ENCODE measurements around the gene INSR.

The INSR gene

GRCh38 chr19:7295912-7296536 is 1.8 kb upstream of the INSR start:
- DNase-seq (ENCODE audit: low spot score): no peak

GRCh38 chr19:7294558-7295212 is 471 bp upstream of the INSR start:
- DNase-seq (ENCODE audit: low spot score): peak; percentile 78

- DNase-seq (ENCODE audit: low spot score): no peak
These were observed 1.1 kb downstream of the INSR start for GRCh38 chr19:7292950-7293761.

- no peak for DNase-seq (ENCODE audit: low spot score)
These were observed 1.8 kb downstream of the INSR start for GRCh38 chr19:7292352-7292949.

- DNase-seq (ENCODE audit: low spot score): peak; percentile 75
These were observed 5.2 kb downstream of the INSR start for GRCh38 chr19:7288977-7289376.

GRCh38 chr19:7288131-7288530 is 6.1 kb downstream of the INSR start:
- no peak for DNase-seq (ENCODE audit: low spot score)

GRCh38 chr19:7287722-7288121 is 6.5 kb downstream of the INSR start:
- DNase-seq (ENCODE audit: low spot score): no peak

- DNase-seq (ENCODE audit: low spot score): no peak
These were observed 13.1 kb downstream of the INSR start for GRCh38 chr19:7280940-7281666.

- no peak for DNase-seq (ENCODE audit: low spot score)
These were observed 21.2 kb downstream of the INSR start for GRCh38 chr19:7272856-7273578.

GRCh38 chr19:7268705-7269098 is 25.5 kb downstream of the INSR start:
- no peak for DNase-seq (ENCODE audit: low spot score)

GRCh38 chr19:7267792-7268704 is 26.2 kb downstream of the INSR start:
- DNase-seq (ENCODE audit: low spot score): no peak

GRCh38 chr19:7266832-7267231 is 27.4 kb downstream of the INSR start:
- no peak for DNase-seq (ENCODE audit: low spot score)

- no peak for DNase-seq (ENCODE audit: low spot score)
These were observed 28.3 kb downstream of the INSR start for GRCh38 chr19:7265963-7266362.

GRCh38 chr19:7264858-7265257 is 29.4 kb downstream of the INSR start:
- no peak for DNase-seq (ENCODE audit: low spot score)

- no peak for DNase-seq (ENCODE audit: low spot score)
These were observed 30.7 kb downstream of the INSR start for GRCh38 chr19:7263521-7263920.

GRCh38 chr19:7263066-7263465 is 31.1 kb downstream of the INSR start:
- DNase-seq (ENCODE audit: low spot score): no peak

- DNase-seq (ENCODE audit: low spot score): no peak
These were observed 31.7 kb downstream of the INSR start for GRCh38 chr19:7262470-7262869.

- no peak for DNase-seq (ENCODE audit: low spot score)
These were observed 34.1 kb downstream of the INSR start for GRCh38 chr19:7260161-7260560.

GRCh38 chr19:7258840-7259395 is 35.3 kb downstream of the INSR start:
- DNase-seq (ENCODE audit: low spot score): no peak
